MCF 10A (cell line): Measurements from ENCODE around the gene SLFN12L. TPM values are rescaled to one million over a fixed set of nuclear protein-coding genes. Genes with fewer than 3 reads are reported as not detected.
"Not testable (repeated sequence)": the region's sequence is repeated elsewhere in the genome, so short reads cannot be mapped to it uniquely, and the experiment has no call there.

ENCODE experiments used
- BruUV-seq: library from RNA; stranded (reverse); fragments of 400-500 nt; replicated peaks from 2 replicates; lab custom pipeline; 2021; lab: Mats Ljungman, UMichigan
- CTCF ChIA-PET: fragments of 300-600 bp; sonication (Branson Sonifier 250); formaldehyde crosslinking; extraction: SDS; loops from one replicate; lab custom pipeline; 2021; ENCODE audit warnings: antibody characterized with exemption, inconsistent platforms; lab: Yijun Ruan, JAX
- POLR2A ChIA-PET: fragments of 300-600, 350-650 bp; sonication (Branson Sonifier 250); formaldehyde crosslinking; extraction: SDS; loops from one replicate; lab custom pipeline; 2020; ENCODE audit warnings: antibody characterized with exemption, inconsistent platforms; lab: Yijun Ruan, JAX
- DNase-seq: peaks from one replicate; pipeline ENCODE4 v3.0.0-alpha.2; 2018; ENCODE audit not compliant: unreplicated experiment
- H3K27ac Mint-ChIP-seq: one replicate; pipeline ENCODE4 v1.8.0; 2022; ENCODE audit warnings: mild to moderate bottlenecking, low read depth, mixed read lengths; ENCODE audit not compliant: unreplicated experiment
- H3K27me3 Mint-ChIP-seq: one replicate; pipeline ENCODE4 v1.8.0; 2022; ENCODE audit warnings: mixed read lengths; ENCODE audit not compliant: insufficient read depth, unreplicated experiment
- H3K36me3 Mint-ChIP-seq: one replicate; pipeline ENCODE4 v1.8.0; 2022; ENCODE audit warnings: mild to moderate bottlenecking, moderate library complexity, mixed read lengths; ENCODE audit not compliant: insufficient read depth, unreplicated experiment
- H3K4me1 Mint-ChIP-seq: one replicate; pipeline ENCODE4 v1.8.0; 2022; ENCODE audit warnings: mixed read lengths; ENCODE audit not compliant: insufficient read depth, unreplicated experiment
- H3K4me3 Mint-ChIP-seq: one replicate; pipeline ENCODE4 v1.8.0; 2022; ENCODE audit warnings: mild to moderate bottlenecking, moderate library complexity, mixed read lengths; ENCODE audit not compliant: unreplicated experiment
- H3K9me3 Mint-ChIP-seq: one replicate; pipeline ENCODE4 v1.8.0; 2022; ENCODE audit warnings: mixed read lengths; ENCODE audit not compliant: unreplicated experiment
- CTCF ChIP-seq: fragments of 200-600 bp; IDR thresholded peaks from one replicate; pipeline ENCODE4 v1.8.0; 2022; ENCODE audit warnings: antibody characterized with exemption, mild to moderate bottlenecking; ENCODE audit not compliant: unreplicated experiment
- intact Hi-C: fragments of 100-400 bp; cut with micrococcal nuclease; formaldehyde crosslinking; loops from 2 replicates; pipeline ENCODE4 v1.14.1; 2022
- total RNA-seq: library from RNA; stranded (reverse); gene quantifications from 2 replicates; pipeline ENCODE4 v1.2.3, GENCODE V29; 2022

SLFN12L gene
- total RNA-seq, 1 experiment from 2014 or later, result 0.35 TPM

- Mint-ChIP-seq H3K4me1 (peaks cover 22% of the 10 kb centered on the region), H3K36me3 (peaks cover 16% of the 10 kb centered on the region), H3K9me3 (no peaks in the 10 kb centered on the region), H3K27ac (peak overlapping the region; percentile 65), H3K27me3 (peaks cover 17% of the 10 kb centered on the region), H3K4me3 (peak overlapping the region; percentile 77)
- DNase-seq, result peak; percentile 57
- CTCF ChIA-PET, result interaction anchor here (0.6 to 1.5 kb wide), 3 partner anchors 12 to 256 kb away, joined by 3 to 5 read pairs (median 3); no protein-coding TSS in a partner anchor
- POLR2A ChIA-PET, result interaction anchor here (0.6 to 5.0 kb wide), 18 partner anchors 9 to 607 kb away, joined by 3 to 108 read pairs (median 5); partner anchors contain the start of genes AP2B1, CCT6B, PEX12 and SLFN12L
- no TSS peak for BruUV-seq
- intact Hi-C loops, result no loop called here
- no peak for TF ChIP-seq CTCF
Measured at GRCh38 chr17:35568561-35568960, 31.1 kb upstream of the SLFN12L start.

- intact Hi-C loops, result no loop called here
Measured at GRCh38 chr17:35566968-35567367, 29.5 kb upstream of the SLFN12L start.

DNA sequence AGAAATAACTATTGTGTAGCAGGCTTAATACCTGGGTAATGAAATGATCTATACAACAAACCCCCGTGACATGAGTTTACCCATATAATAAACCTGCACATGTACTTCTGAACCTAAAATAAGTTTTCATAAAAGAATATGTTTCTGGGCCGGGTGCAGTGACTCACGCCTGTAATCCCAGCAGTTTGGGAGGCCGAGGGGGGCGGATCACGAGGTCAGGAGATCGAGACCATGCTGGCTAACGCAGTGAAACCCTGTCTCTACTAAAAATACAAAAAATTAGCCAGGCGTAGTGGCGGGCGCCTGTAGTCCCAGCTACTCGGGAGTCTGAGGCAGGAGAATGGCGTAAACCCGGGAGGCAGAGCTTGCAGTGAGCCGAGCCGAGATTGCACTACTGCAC is 25.7 kb upstream of the SLFN12L start:
- POLR2A ChIA-PET, result interaction anchor here (0.7 to 1.7 kb wide), 4 partner anchors 13 to 26 kb away, joined by 3 to 6 read pairs (median 4); partner anchors contain the start of gene PEX12
- not testable (repeated sequence) for H3K27ac Mint-ChIP-seq

More at GRCh38 chr17:35566968-35567367, 29.5 kb upstream of the SLFN12L start:
- ChIA-PET POLR2A (interaction anchor here (0.7 to 5.0 kb wide), 8 partner anchors 8 to 688 kb away, joined by 3 to 108 read pairs (median 8); partner anchors contain the start of genes AP2B1 and PEX12), CTCF (interaction anchor here (0.6 to 0.9 kb wide), 2 partner anchors 184 to 447 kb away, joined by 3 read pairs; no protein-coding TSS in a partner anchor)
- BruUV-seq, result no TSS peak
- TF ChIP-seq CTCF, result no peak
- Mint-ChIP-seq H3K4me3 (peak overlapping the region; percentile 77), H3K27me3 (peaks cover 22% of the 10 kb centered on the region), H3K4me1 (peaks cover 22% of the 10 kb centered on the region), H3K36me3 (peaks cover 13% of the 10 kb centered on the region), H3K27ac (no peak overlapping the region), H3K9me3 (no peaks in the 10 kb centered on the region)
- no peak for DNase-seq

DNA sequence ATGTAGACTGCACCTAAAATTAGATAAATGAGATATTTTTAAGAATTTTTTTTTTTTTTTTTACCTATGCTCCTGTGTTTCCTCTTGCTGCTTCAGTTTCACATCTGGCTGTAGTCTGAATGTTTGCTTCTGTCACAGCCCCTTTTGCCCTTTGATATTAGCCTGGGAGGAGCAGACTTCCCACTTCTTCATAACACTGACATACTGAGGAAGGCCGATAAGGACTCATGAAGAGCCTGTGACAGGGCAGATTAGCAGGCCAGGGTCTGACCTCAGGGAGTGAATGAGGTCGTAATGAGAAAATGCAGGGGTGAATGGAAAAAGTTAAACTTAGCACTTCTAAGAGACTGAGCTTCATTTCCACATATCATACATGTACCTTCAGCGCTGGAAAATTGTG is 23.2 kb upstream of the SLFN12L start, which contains the start of gene SLFN14:
TSS of gene SLFN14 (minus strand) at position 117 of the 400 bp plus-strand sequence. CDS start 2,757 bp downstream, outside the sequence.
- H3K27ac Mint-ChIP-seq, result no peak within 1 kb of the TSS
- H3K4me3 Mint-ChIP-seq, result no peak within 1 kb of the TSS
- H3K27me3 Mint-ChIP-seq, result peaks cover 67% of the 10 kb centered on the region
- H3K9me3 Mint-ChIP-seq, result no peaks in the 10 kb centered on the region
- H3K4me1 Mint-ChIP-seq, result no peaks in the 10 kb centered on the region
- DNase-seq, result no peak
- no TSS peak for BruUV-seq
- intact Hi-C loops, result no loop called here
- TF ChIP-seq CTCF, result no peak
- POLR2A ChIA-PET, result no interaction called here
- no peaks in the 10 kb centered on the region for H3K36me3 Mint-ChIP-seq
- CTCF ChIA-PET, result interaction anchor here (0.6 kb wide), 1 partner anchor 20 kb away, joined by 3 read pairs; no protein-coding TSS in a partner anchor

More for the DNA sequence above, 25.7 kb upstream of the SLFN12L start:
- H3K4me3 Mint-ChIP-seq, intact Hi-C loops, H3K4me1 Mint-ChIP-seq, DNase-seq, BruUV-seq, H3K9me3 Mint-ChIP-seq, H3K36me3 Mint-ChIP-seq: not testable (repeated sequence)
- H3K27me3 Mint-ChIP-seq, result peaks cover 48% of the 10 kb centered on the region
- CTCF ChIA-PET, result interaction anchor here (0.6 to 1.4 kb wide), 3 partner anchors 25 to 602 kb away, joined by 3 to 6 read pairs (median 4); partner anchors contain the start of genes CCT6B, SLFN12L and ZNF830
